ENCODE data around the gene TMEM161B. TPM values are rescaled to one million over a fixed set of nuclear protein-coding genes. Genes with fewer than 3 reads are reported as not detected.

TMEM161B gene
- total RNA-seq: 19.3 and 20.4 TPM in 2 replicates

GRCh38 chr5:88268385-88269184, at the start of gene TMEM161B:
TMEM161B (minus strand) TSS chr5:88268845; CDS start chr5:88268723, 122 bp downstream.

Small RNAs within 50 kb of the gene (small RNA-seq; reads per million reads assigned to genes)
- not detected for gene RNA5SP187
